ENCODE measurements around the gene LYPD6B.

- TF ChIP-seq CTCF (IDR thresholded peaks at IDR 0.05; ENCODE audit: poor library complexity) (no peak), EZH2 (IDR thresholded peaks at IDR 0.05; ENCODE audit: borderline replicate concordance) (no peak)
These were observed 43.6 kb downstream of the LYPD6B start for GRCh38 chr2:149082079-149082478.

Data from hepatocyte (in vitro differentiated cells).